OCI-LY7 (cell line): ENCODE data around the gene CHST8. TPM values are rescaled to one million over a fixed set of nuclear protein-coding genes. Genes with fewer than 3 reads are reported as not detected.
"Not testable (repeated sequence)": the region's sequence is repeated elsewhere in the genome, so short reads cannot be mapped to it uniquely, and the experiment has no call there.

Source experiments
- BruUV-seq: library from RNA; stranded (reverse); fragments of 400-500 nt; replicated peaks from 2 replicates; lab custom pipeline; 2021; lab: Mats Ljungman, UMichigan
- CTCF ChIA-PET: fragments of 300-600 bp; sonication (Branson Sonifier 250); formaldehyde crosslinking; loops from one replicate; lab custom pipeline; 2022; ENCODE audit warnings: antibody characterized with exemption; ENCODE audit not compliant: unreplicated experiment; lab: Charles Lee
- POLR2A ChIA-PET: fragments of 300-600 bp; sonication (Branson Sonifier 250); formaldehyde crosslinking; loops from one replicate; lab custom pipeline; 2022; ENCODE audit warnings: antibody characterized with exemption; lab: Charles Lee
- DNase-seq: peaks from one replicate; pipeline ENCODE4 v3.0.0-alpha.2; 2015; ENCODE audit warnings: low spot score
- H2AFZ ChIP-seq: fragments of 200-600 bp; sonication (generic), shearing (Covaris generic); 2 replicates; pipeline ENCODE4 v1.6.1; 2014; ENCODE audit warnings: mild to moderate bottlenecking, antibody characterized with exemption, low read length, moderate library complexity
- H3K27ac ChIP-seq: fragments of 200-600 bp; sonication (generic); 2 replicates; pipeline ENCODE4 v1.5.1; 2014; ENCODE audit warnings: mixed run types, low read depth, mild to moderate bottlenecking, moderate library complexity, low read length, inconsistent platforms; ENCODE audit not compliant: poor library complexity, severe bottlenecking
- H3K36me3 ChIP-seq: fragments of 200-600 bp; sonication (generic); 2 replicates; pipeline ENCODE4 v1.6.1; 2014; ENCODE audit warnings: mild to moderate bottlenecking, antibody characterized with exemption, low read length, moderate library complexity, mixed read lengths; ENCODE audit not compliant: insufficient read depth
- H3K4me1 ChIP-seq: fragments of 200-600 bp; sonication (generic); 2 replicates; pipeline ENCODE4 v1.5.1; 2014; ENCODE audit warnings: mild to moderate bottlenecking, low read length; ENCODE audit not compliant: insufficient read depth, poor library complexity, severe bottlenecking
- H3K4me2 ChIP-seq: fragments of 200-600 bp; sonication (generic); 2 replicates; pipeline ENCODE4 v1.6.1; 2014; ENCODE audit warnings: mild to moderate bottlenecking, low read length
- H3K4me3 ChIP-seq: fragments of 200-600 bp; sonication (generic); 2 replicates; pipeline ENCODE4 v1.5.1; 2014; ENCODE audit warnings: mild to moderate bottlenecking, low read depth, low read length; ENCODE audit not compliant: poor library complexity, severe bottlenecking
- H3K79me2 ChIP-seq: fragments of 200-600 bp; sonication (generic); 2 replicates; pipeline ENCODE4 v1.6.1; 2016; ENCODE audit warnings: low read depth, mild to moderate bottlenecking, low read length, moderate library complexity, mixed read lengths; ENCODE audit not compliant: insufficient read depth
- H3K9me2 ChIP-seq: fragments of 200-600 bp; sonication (generic); 2 replicates; pipeline ENCODE4 v1.6.1; 2016; ENCODE audit warnings: mild to moderate bottlenecking, low read length, mixed read lengths; ENCODE audit not compliant: insufficient read depth
- H3K9me3 ChIP-seq: fragments of 200-600 bp; sonication (generic); 2 replicates; pipeline ENCODE4 v1.6.1; 2014; ENCODE audit warnings: mild to moderate bottlenecking, mixed run types, low read length, mixed read lengths
- H4K20me1 ChIP-seq: fragments of 200-600 bp; sonication (generic); 2 replicates; pipeline ENCODE4 v1.6.1; 2014; ENCODE audit warnings: mild to moderate bottlenecking, antibody characterized with exemption, low read length, moderate library complexity, mixed read lengths; ENCODE audit not compliant: insufficient read depth
- EZH2phosphoT487 ChIP-seq: fragments of 200-600 bp; sonication (generic); IDR thresholded peaks from 2 replicates; pipeline ENCODE4 v1.6.1; 2018; ENCODE audit warnings: low read depth, borderline replicate concordance, mild to moderate bottlenecking, mixed run types, antibody characterized with exemption, low read length, moderate library complexity, mixed read lengths
- intact Hi-C: fragments of 100-400 bp; cut with micrococcal nuclease; formaldehyde crosslinking; loops from one replicate; pipeline ENCODE4 v1.10.0; 2022; ENCODE audit not compliant: unreplicated experiment
- total RNA-seq, 2 experiments: library from RNA; depleted of rRNA in 1 of 2; stranded (reverse); fragments of >200 nt in 1 of 2; shearing (Covaris generic) in 1 of 2; gene quantifications; 2 replicates each; pipeline ENCODE4 v1.2.3, GENCODE V29; 2014 to 2022
- TF ChIP-seq, protein P1 (sequence below): fragments of 200-600 bp; sonication (generic); conservative IDR thresholded peaks from 2 replicates; pipeline ENCODE4 v1.5.1; 2014; ENCODE audit warnings: mild to moderate bottlenecking, antibody characterized with exemption, low read length, moderate library complexity, mixed read lengths

Gene CHST8
- total RNA-seq, 2 experiments from 2014 or later = not detected

- no peak for DNase-seq
- TF ChIP-seq, protein P1, sequence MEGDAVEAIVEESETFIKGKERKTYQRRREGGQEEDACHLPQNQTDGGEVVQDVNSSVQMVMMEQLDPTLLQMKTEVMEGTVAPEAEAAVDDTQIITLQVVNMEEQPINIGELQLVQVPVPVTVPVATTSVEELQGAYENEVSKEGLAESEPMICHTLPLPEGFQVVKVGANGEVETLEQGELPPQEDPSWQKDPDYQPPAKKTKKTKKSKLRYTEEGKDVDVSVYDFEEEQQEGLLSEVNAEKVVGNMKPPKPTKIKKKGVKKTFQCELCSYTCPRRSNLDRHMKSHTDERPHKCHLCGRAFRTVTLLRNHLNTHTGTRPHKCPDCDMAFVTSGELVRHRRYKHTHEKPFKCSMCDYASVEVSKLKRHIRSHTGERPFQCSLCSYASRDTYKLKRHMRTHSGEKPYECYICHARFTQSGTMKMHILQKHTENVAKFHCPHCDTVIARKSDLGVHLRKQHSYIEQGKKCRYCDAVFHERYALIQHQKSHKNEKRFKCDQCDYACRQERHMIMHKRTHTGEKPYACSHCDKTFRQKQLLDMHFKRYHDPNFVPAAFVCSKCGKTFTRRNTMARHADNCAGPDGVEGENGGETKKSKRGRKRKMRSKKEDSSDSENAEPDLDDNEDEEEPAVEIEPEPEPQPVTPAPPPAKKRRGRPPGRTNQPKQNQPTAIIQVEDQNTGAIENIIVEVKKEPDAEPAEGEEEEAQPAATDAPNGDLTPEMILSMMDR = no peak
- TF ChIP-seq EZH2phosphoT487 = no peak
- Histone ChIP-seq H3K9me3 (no peaks in the 10 kb centered on the region), H3K27ac (no peak overlapping the region), H3K36me3 (no peaks in the 10 kb centered on the region), H3K79me2 (no peaks in the 10 kb centered on the region), H3K9me2 (no peaks in the 10 kb centered on the region), H4K20me1 (no peaks in the 10 kb centered on the region), H2AFZ (no peak overlapping the region), H3K4me1 (no peaks in the 10 kb centered on the region), H3K4me3 (no peak overlapping the region), H3K4me2 (no peak overlapping the region)
- POLR2A ChIA-PET = no interaction called here
- no TSS peak for BruUV-seq
- intact Hi-C loops = no loop called here
- CTCF ChIA-PET = no interaction called here
Observed at GRCh38 chr19:33693678-33694077, 71.9 kb downstream of the CHST8 start.

DNA sequence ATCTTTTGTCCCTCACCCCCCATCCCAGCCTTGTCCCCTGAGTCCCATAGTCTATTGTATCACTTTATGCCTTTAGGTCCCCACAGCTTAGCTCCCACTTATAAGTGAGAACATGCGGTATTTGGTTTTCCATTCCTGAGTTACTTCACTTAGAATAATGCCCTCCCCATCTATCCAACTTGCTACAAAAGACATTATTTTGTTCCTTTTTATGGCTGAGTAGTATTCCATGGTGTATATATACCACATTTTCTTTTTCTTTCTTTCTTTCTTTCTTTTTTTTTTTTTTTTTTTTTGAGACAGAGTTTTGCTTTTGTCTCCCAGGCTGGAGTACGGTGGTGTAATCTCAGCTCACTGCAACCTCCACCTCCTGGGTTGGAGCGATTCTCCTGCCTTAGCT, 73.8 kb downstream of the CHST8 start:
- H3K27ac ChIP-seq, CTCF ChIA-PET, H3K4me3 ChIP-seq, BruUV-seq, H4K20me1 ChIP-seq, H3K79me2 ChIP-seq, H3K4me1 ChIP-seq, DNase-seq, H3K4me2 ChIP-seq, H3K9me2 ChIP-seq, H3K9me3 ChIP-seq, H3K36me3 ChIP-seq, H2AFZ ChIP-seq: not testable (repeated sequence)
- intact Hi-C loops = loop anchor here (5.0 kb wide), 1 partner anchor 72 kb away; no protein-coding TSS in a partner anchor
- POLR2A ChIA-PET = interaction anchor here (0.6 to 0.7 kb wide), 2 partner anchors 370 to 824 kb away, joined by 3 to 5 read pairs; no protein-coding TSS in a partner anchor

GRCh38 chr19:33697766-33698165, 76.0 kb downstream of the CHST8 start:
- Histone ChIP-seq H3K36me3 (no peaks in the 10 kb centered on the region), H3K27ac (no peak overlapping the region), H3K9me2 (no peaks in the 10 kb centered on the region), H3K4me3 (no peak overlapping the region), H3K4me2 (no peak overlapping the region), H3K79me2 (no peaks in the 10 kb centered on the region), H3K9me3 (no peaks in the 10 kb centered on the region), H3K4me1 (no peaks in the 10 kb centered on the region), H4K20me1 (no peaks in the 10 kb centered on the region), H2AFZ (no peak overlapping the region)
- ChIA-PET POLR2A (no interaction called here), CTCF (no interaction called here)
- TF ChIP-seq EZH2phosphoT487 = no peak
- TF ChIP-seq, protein P1 = no peak
- no TSS peak for BruUV-seq
- intact Hi-C loops = loop anchor here (5.0 kb wide), 1 partner anchor 70 kb away; no protein-coding TSS in a partner anchor
- no peak for DNase-seq
